ENCODE data around the gene CNPY2. TPM values are rescaled to one million over a fixed set of nuclear protein-coding genes. Genes with fewer than 3 reads are reported as not detected.

The CNPY2 gene
- total RNA-seq (166 and 183 TPM in 2 replicates), polyA plus RNA-seq (205 and 256 TPM in 2 replicates), polyA minus RNA-seq (143 and 166 TPM in 2 replicates), Bru-seq, nascent RNA (percentile 85 among the genes with signal in this experiment), BruChase-seq, experiment 1, labeled RNA remaining after a 6-hour chase (percentile 97 among the genes with signal in this experiment), BruChase-seq, experiment 2, labeled RNA remaining after a 2-hour chase (percentile 91 among the genes with signal in this experiment)
- 238 and 263 TPM in 2 replicates for polyA plus RNA-seq (2011; cell fraction: cytosol; rRNA removed)
- 141 and 154 TPM in 2 replicates for polyA plus RNA-seq (2011; cell fraction: nucleus; rRNA removed)
- polyA plus RNA-seq (2012) = 181 and 192 TPM in 2 replicates
- 74.5 TPM for polyA minus RNA-seq (2011; cell fraction: cytosol; rRNA and poly(A)+ RNA removed)
- 38.9 and 39.9 TPM in 2 replicates for polyA minus RNA-seq (2011; cell fraction: nucleus; rRNA and poly(A)+ RNA removed)
- long read RNA-seq, transcript CNPY2-206 (3 exons, 817 nt) = minor isoform, 55 of 372 reads
- long read RNA-seq, transcript CNPY2-201 (6 exons, 1,214 nt) = major isoform, 266 of 372 reads
- long read RNA-seq, partial matches to known transcripts = 13 of 372 reads
- long read RNA-seq, other reads (novel, unspliced or antisense) = 30 of 372 reads

DNA sequence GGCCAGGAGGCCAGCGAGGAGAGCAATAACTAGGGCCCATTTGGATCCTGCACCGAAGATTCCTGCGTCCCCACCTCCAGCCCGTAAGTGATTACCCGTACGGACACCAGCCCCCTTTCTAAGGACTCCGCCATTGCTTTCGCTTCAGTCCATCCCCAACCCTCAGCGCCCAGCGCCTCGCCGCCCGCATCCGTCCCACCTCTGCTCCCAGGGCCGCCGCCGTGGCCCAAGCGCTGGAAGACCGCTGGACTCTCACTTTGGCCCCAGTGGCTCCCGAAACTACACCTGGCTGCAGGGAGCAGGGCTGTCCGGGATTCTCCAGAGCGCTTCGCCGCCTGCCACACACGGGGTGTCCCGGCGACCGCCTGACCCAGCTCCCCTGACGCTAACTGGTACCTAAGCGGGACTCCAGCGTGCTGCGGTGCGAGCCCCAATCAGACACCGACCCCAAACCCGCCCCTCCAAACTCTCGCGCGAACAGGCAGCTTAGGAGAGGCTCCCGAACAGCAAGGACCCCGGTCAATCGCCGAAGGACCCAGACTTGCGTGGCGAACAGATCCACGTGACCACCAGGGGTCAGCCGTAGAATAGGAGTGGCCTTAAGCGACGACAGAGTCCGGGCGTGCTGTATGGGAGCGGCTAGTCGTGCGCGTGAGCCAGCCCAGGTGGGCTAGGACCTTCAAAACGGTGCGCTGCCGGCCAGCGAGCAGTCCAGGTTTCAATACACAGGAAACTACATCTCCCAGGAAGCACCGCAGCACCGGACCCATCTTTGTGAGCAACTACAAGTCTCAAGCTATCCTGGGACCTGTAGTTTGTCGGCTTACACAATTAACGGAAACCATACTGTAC is at the start of gene CNPY2:
Gene CNPY2, minus strand, starts transcription at position 367 of the 852 bp plus-strand sequence. CDS start 771 bp downstream, outside the sequence.
- dilution Hi-C loops (cut with MboI; ENCODE audit: extremely low pct_ligation_motif_present, low sequenced_read_pairs) (no loop called here), intact Hi-C loops (cut with micrococcal nuclease) (loop anchor here (1.0 kb wide), 5 partner anchors 16 to 148 kb away; partner anchors contain the start of genes CS, STAT2 and TIMELESS)
- peaks cover 9% of the 10 kb centered on the region for H3K4me1 ChIP-seq (ENCODE audit: control insufficient read depth, extremely low read depth, insufficient read depth, low read length)
- ChIA-PET CTCF (interaction anchor here (0.8 to 4.5 kb wide), 11 partner anchors 8 to 147 kb away, joined by 3 to 60 read pairs (median 4); partner anchors contain the start of genes CS, PAN2, SMARCC2 and STAT2), POLR2A (interaction anchor here (0.6 to 1.7 kb wide), 5 partner anchors 18 to 207 kb away, joined by 4 to 9 read pairs (median 5); partner anchors contain the start of genes PAN2, RNF41 and STAT2)
- TF ChIP-seq MYC (IDR thresholded peaks at IDR 0.05; ENCODE audit: low read depth, low read length) (peak; percentile 41), MAX (IDR thresholded peaks at IDR 0.05; ENCODE audit: insufficient read depth, insufficient read length) (peak; percentile 81), POLR2A (IDR thresholded peaks at IDR 0.05; ENCODE audit: low read depth, low read length) (peak; percentile 64), EZH2 (IDR thresholded peaks at IDR 0.05; ENCODE audit: borderline replicate concordance, low read depth, low read length, severe bottlenecking) (no peak), FOS (IDR thresholded peaks at IDR 0.05; ENCODE audit: borderline replicate concordance, insufficient read depth, low read length) (no peak), POLR2AphosphoS5 (IDR thresholded peaks at IDR 0.05; ENCODE audit: insufficient read depth, low read depth, low read length) (peak; percentile 88), JUN (IDR thresholded peaks at IDR 0.05; ENCODE audit: borderline replicate concordance, insufficient read depth, insufficient read length, low read depth) (no peak), GATA2 (IDR thresholded peaks at IDR 0.05; ENCODE audit: insufficient read depth, insufficient read length, low read depth, low read length) (no peak), CTCF (IDR thresholded peaks at IDR 0.05; ENCODE audit: extremely low read depth in 1 of 2, insufficient read depth in 1 of 2, low read depth in 1 of 2, low read length in 2 of 2) (peak in 1 of 2 donors; percentile 23)
- FAIRE-seq (peak; percentile 98), DNase-seq (ENCODE audit: low read depth, low spot score) (peak; percentile 98)
- no peaks in the 10 kb centered on the region for H4K20me1 ChIP-seq (replicated peaks; ENCODE audit: control insufficient read depth, extremely low read depth, insufficient read depth, low read length)
- H3K9ac ChIP-seq (replicated peaks; ENCODE audit: extremely low read depth, insufficient read depth, low read length) = peak within 1 kb of the TSS; percentile 69
- no peaks in the 10 kb centered on the region for H3K9me3 ChIP-seq (replicated peaks; ENCODE audit: control insufficient read depth, insufficient read depth, low read length)
- BruUV-seq (replicated peaks) = no TSS peak
- H3K79me2 ChIP-seq (ENCODE audit: control insufficient read depth, insufficient read depth, low read length) = peaks cover 13% of the 10 kb centered on the region
- H3K36me3 ChIP-seq (ENCODE audit: control insufficient read depth in 2 of 2, extremely low read depth in 1 of 2, insufficient read depth in 2 of 2, low read length in 2 of 2) = peaks cover 0 to 3% of the 10 kb centered on the region in 2 experiments
- H3K9me1 ChIP-seq (replicated peaks; ENCODE audit: control insufficient read depth, extremely low read depth, insufficient read depth, low read length) = no peaks in the 10 kb centered on the region
- H3K27me3 ChIP-seq (ENCODE audit: control insufficient read depth in 2 of 2, insufficient read depth in 2 of 2, low read length in 2 of 2) = no peaks in the 10 kb centered on the region
- H2AFZ ChIP-seq (ENCODE audit: low read depth, low read length) = peak within 1 kb of the TSS; percentile 72
- peak within 1 kb of the TSS; percentile 63 for H3K27ac ChIP-seq (ENCODE audit: insufficient read depth, low read depth, low read length)
- peak within 1 kb of the TSS; percentile 15 to 70 (median 57) for H3K4me3 ChIP-seq (replicated peaks in 1 of 3; ENCODE audit: insufficient read depth in 1 of 3, low read depth in 1 of 3, low read length in 3 of 3)
- peak within 1 kb of the TSS; percentile 62 for H3K4me2 ChIP-seq (ENCODE audit: insufficient read depth, low read length)
